ENCODE data around the gene NCAPD3.
A peak's percentile ranks its signal among the peaks of the same experiment; 100 is the strongest.

The NCAPD3 gene, protein sequence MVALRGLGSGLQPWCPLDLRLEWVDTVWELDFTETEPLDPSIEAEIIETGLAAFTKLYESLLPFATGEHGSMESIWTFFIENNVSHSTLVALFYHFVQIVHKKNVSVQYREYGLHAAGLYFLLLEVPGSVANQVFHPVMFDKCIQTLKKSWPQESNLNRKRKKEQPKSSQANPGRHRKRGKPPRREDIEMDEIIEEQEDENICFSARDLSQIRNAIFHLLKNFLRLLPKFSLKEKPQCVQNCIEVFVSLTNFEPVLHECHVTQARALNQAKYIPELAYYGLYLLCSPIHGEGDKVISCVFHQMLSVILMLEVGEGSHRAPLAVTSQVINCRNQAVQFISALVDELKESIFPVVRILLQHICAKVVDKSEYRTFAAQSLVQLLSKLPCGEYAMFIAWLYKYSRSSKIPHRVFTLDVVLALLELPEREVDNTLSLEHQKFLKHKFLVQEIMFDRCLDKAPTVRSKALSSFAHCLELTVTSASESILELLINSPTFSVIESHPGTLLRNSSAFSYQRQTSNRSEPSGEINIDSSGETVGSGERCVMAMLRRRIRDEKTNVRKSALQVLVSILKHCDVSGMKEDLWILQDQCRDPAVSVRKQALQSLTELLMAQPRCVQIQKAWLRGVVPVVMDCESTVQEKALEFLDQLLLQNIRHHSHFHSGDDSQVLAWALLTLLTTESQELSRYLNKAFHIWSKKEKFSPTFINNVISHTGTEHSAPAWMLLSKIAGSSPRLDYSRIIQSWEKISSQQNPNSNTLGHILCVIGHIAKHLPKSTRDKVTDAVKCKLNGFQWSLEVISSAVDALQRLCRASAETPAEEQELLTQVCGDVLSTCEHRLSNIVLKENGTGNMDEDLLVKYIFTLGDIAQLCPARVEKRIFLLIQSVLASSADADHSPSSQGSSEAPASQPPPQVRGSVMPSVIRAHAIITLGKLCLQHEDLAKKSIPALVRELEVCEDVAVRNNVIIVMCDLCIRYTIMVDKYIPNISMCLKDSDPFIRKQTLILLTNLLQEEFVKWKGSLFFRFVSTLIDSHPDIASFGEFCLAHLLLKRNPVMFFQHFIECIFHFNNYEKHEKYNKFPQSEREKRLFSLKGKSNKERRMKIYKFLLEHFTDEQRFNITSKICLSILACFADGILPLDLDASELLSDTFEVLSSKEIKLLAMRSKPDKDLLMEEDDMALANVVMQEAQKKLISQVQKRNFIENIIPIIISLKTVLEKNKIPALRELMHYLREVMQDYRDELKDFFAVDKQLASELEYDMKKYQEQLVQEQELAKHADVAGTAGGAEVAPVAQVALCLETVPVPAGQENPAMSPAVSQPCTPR (N-terminal part only)

GRCh38 chr11:134223836-134224709 lies at the start of gene NCAPD3, which contains the start of gene VPS26B:
Gene NCAPD3 (minus strand): TSS chr11:134223967. CDS start chr11:134223926, 41 bp downstream.
Gene VPS26B (plus strand): TSS chr11:134224671. CDS start chr11:134225123, 452 bp downstream.
- Histone ChIP-seq H3K9ac (ENCODE audit: low read length in 2 of 2) (peak within 1 kb of the TSS; percentile 87 to 94), H3K4me3 (ENCODE audit: low read length in 2 of 2) (peak within 1 kb of the TSS; percentile 86 to 96), H3K27me3 (ENCODE audit: control insufficient read depth in 1 of 2, insufficient read depth in 2 of 2, low read length in 2 of 2) (no peaks in the 10 kb centered on the region), H3K9me3 (ENCODE audit: control insufficient read depth in 2 of 2, low read length in 2 of 2) (no peaks in the 10 kb centered on the region), H3K36me3 (ENCODE audit: control insufficient read depth in 2 of 2, insufficient read depth in 2 of 2, low read length in 2 of 2) (peaks cover 0 to 3% of the 10 kb centered on the region in 2 donors), H3K4me1 (ENCODE audit: control insufficient read depth, insufficient read depth, low read length) (peaks cover 25% of the 10 kb centered on the region), H3K27ac (ENCODE audit: low read length) (peak within 1 kb of the TSS; percentile 93)

DNA sequence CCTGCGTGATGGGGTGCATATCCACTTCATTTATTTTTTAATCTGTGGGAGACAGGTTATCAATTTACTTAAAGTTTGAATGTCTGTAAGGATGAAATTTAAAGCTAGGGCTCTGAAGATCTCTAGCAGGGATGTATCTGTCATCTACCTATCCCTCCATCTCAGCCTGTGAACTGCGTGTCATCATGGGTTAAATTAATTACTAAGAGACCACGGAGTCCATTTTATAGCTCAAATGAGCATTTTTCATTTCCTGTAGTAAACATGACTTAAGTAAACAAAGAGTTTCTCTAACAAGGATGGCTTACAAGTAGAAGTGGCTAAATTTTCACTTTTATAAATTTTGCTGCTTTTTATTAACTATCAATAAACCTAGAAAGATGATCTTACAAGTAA lies 49.5 kb upstream of the NCAPD3 start:
- no peak overlapping the region for H3K4me3 ChIP-seq (ENCODE audit: low read length in 2 of 2)
- no peaks in the 10 kb centered on the region for H3K36me3 ChIP-seq (ENCODE audit: control insufficient read depth in 2 of 2, insufficient read depth in 2 of 2, low read length in 2 of 2)
- H3K9me3 ChIP-seq (ENCODE audit: control insufficient read depth in 2 of 2, low read length in 2 of 2), result peaks cover 0 to 3% of the 10 kb centered on the region in 2 donors
- peaks cover 15% of the 10 kb centered on the region for H3K4me1 ChIP-seq (ENCODE audit: control insufficient read depth, insufficient read depth, low read length)
- H3K9ac ChIP-seq (ENCODE audit: low read length in 2 of 2), result no peak overlapping the region
- H3K27ac ChIP-seq (ENCODE audit: low read length), result no peak overlapping the region
- H3K27me3 ChIP-seq (ENCODE audit: control insufficient read depth in 1 of 2, insufficient read depth in 2 of 2, low read length in 2 of 2), result peaks cover 50 to 67% of the 10 kb centered on the region in 2 donors

GRCh38 chr11:134272381-134273316 lies 48.9 kb upstream of the NCAPD3 start:
- H3K9me3 ChIP-seq (ENCODE audit: control insufficient read depth in 2 of 2, low read length in 2 of 2), result no peaks in the 10 kb centered on the region
- H3K27ac ChIP-seq (ENCODE audit: low read length), result no peak overlapping the region
- no peak overlapping the region for H3K4me3 ChIP-seq (ENCODE audit: low read length in 2 of 2)
- H3K27me3 ChIP-seq (ENCODE audit: control insufficient read depth in 1 of 2, insufficient read depth in 2 of 2, low read length in 2 of 2), result peaks cover 45 to 63% of the 10 kb centered on the region in 2 donors
- H3K36me3 ChIP-seq (ENCODE audit: control insufficient read depth in 2 of 2, insufficient read depth in 2 of 2, low read length in 2 of 2), result no peaks in the 10 kb centered on the region
- peaks cover 15% of the 10 kb centered on the region for H3K4me1 ChIP-seq (ENCODE audit: control insufficient read depth, insufficient read depth, low read length)
- no peak overlapping the region for H3K9ac ChIP-seq (ENCODE audit: low read length in 2 of 2)

DNA sequence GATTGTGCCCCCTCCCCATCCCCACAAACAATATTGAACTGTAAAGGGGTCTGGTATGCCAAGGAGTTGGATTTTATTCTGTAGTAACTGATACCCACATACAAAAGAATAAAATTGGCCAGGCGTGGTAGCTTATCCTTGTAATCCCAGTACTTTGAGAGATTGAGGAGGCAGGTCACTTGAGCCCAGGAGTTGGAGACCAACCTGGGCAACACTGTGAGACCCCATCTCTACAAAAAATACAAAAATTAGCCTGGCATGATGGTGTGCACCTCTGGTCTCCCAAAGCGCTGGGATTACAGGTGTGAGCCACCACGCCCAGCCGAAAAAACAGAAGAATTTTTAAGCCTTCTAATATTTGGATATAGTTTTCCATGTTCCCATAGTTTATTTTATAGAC lies 48.2 kb upstream of the NCAPD3 start:
- H3K9me3 ChIP-seq (ENCODE audit: control insufficient read depth in 2 of 2, low read length in 2 of 2), result no peaks in the 10 kb centered on the region
- peaks cover 15% of the 10 kb centered on the region for H3K4me1 ChIP-seq (ENCODE audit: control insufficient read depth, insufficient read depth, low read length)
- H3K27ac ChIP-seq (ENCODE audit: low read length), result no peak overlapping the region
- peaks cover 38 to 56% of the 10 kb centered on the region in 2 donors for H3K27me3 ChIP-seq (ENCODE audit: control insufficient read depth in 1 of 2, insufficient read depth in 2 of 2, low read length in 2 of 2)
- H3K9ac ChIP-seq (ENCODE audit: low read length in 2 of 2), result no peak overlapping the region
- no peak overlapping the region for H3K4me3 ChIP-seq (ENCODE audit: low read length in 2 of 2)
- no peaks in the 10 kb centered on the region for H3K36me3 ChIP-seq (ENCODE audit: control insufficient read depth in 2 of 2, insufficient read depth in 2 of 2, low read length in 2 of 2)

DNA sequence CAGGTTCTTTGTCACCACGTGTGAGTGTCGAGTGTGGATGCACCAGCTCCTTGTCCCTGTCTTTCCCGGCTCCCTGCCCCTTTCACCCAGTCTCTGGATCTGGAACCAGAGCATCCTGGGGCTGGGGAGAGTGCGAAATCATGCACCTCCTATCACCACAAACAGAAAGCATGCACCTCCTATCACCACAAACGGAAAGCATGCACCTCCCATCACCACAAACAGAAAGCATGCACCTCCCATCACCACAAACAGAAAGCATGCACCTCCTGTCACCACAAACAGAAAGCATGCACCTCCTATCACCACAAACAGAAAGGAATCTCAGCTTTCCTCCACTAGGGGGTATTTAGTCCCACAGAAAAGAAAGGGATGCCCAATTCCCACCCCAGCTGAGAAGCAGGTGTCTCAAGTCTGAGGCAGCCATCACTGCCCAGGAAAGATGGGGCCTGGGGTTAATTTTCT lies 46.5 kb upstream of the NCAPD3 start:
- Histone ChIP-seq H3K27me3 (ENCODE audit: control insufficient read depth in 1 of 2, insufficient read depth in 2 of 2, low read length in 2 of 2) (peaks cover 27 to 40% of the 10 kb centered on the region in 2 donors), H3K27ac (ENCODE audit: low read length) (no peak overlapping the region), H3K4me3 (ENCODE audit: low read length in 2 of 2) (no peak overlapping the region), H3K36me3 (ENCODE audit: control insufficient read depth in 2 of 2, insufficient read depth in 2 of 2, low read length in 2 of 2) (no peaks in the 10 kb centered on the region), H3K9ac (ENCODE audit: low read length in 2 of 2) (no peak overlapping the region), H3K4me1 (ENCODE audit: control insufficient read depth, insufficient read depth, low read length) (no peaks in the 10 kb centered on the region), H3K9me3 (ENCODE audit: control insufficient read depth in 2 of 2, low read length in 2 of 2) (no peaks in the 10 kb centered on the region)

- Histone ChIP-seq H3K4me1 (ENCODE audit: control insufficient read depth, insufficient read depth, low read length) (no peaks in the 10 kb centered on the region), H3K27ac (ENCODE audit: low read length) (no peak overlapping the region), H3K9ac (ENCODE audit: low read length in 2 of 2) (no peak overlapping the region), H3K4me3 (ENCODE audit: low read length in 2 of 2) (no peak overlapping the region), H3K36me3 (ENCODE audit: control insufficient read depth in 2 of 2, insufficient read depth in 2 of 2, low read length in 2 of 2) (peaks cover 3 to 12% of the 10 kb centered on the region in 2 donors), H3K9me3 (ENCODE audit: control insufficient read depth in 2 of 2, low read length in 2 of 2) (no peaks in the 10 kb centered on the region), H3K27me3 (ENCODE audit: control insufficient read depth in 1 of 2, insufficient read depth in 2 of 2, low read length in 2 of 2) (peaks cover 14 to 17% of the 10 kb centered on the region in 2 donors)
Observed at GRCh38 chr11:134267966-134268365, 44.2 kb upstream of the NCAPD3 start.

DNA sequence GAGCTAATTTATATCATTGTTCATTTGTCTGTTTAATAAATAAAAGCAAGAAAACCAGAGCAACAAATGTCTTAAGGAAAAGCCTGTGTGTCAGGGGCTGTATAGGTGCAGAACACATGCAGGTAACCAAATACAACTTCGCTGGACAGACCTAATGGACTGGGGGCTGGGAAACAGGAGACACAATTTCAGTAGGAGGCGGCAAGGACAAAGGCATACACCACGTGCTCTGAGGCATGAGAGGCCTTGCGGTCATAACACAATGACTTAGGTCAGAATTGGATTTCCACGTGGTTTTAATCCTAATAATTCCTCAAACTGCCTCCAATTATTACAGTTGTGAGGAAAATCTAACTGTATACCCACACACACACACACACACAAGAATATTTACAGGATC lies 43.7 kb upstream of the NCAPD3 start:
- no peak overlapping the region for H3K27ac ChIP-seq (ENCODE audit: low read length)
- no peaks in the 10 kb centered on the region for H3K9me3 ChIP-seq (ENCODE audit: control insufficient read depth in 2 of 2, low read length in 2 of 2)
- peaks cover 11 to 12% of the 10 kb centered on the region in 2 donors for H3K27me3 ChIP-seq (ENCODE audit: control insufficient read depth in 1 of 2, insufficient read depth in 2 of 2, low read length in 2 of 2)
- no peak overlapping the region for H3K9ac ChIP-seq (ENCODE audit: low read length in 2 of 2)
- peaks cover 7 to 13% of the 10 kb centered on the region in 2 donors for H3K36me3 ChIP-seq (ENCODE audit: control insufficient read depth in 2 of 2, insufficient read depth in 2 of 2, low read length in 2 of 2)
- H3K4me3 ChIP-seq (ENCODE audit: low read length in 2 of 2), result no peak overlapping the region
- no peaks in the 10 kb centered on the region for H3K4me1 ChIP-seq (ENCODE audit: control insufficient read depth, insufficient read depth, low read length)

- peaks cover 7 to 9% of the 10 kb centered on the region in 2 donors for H3K27me3 ChIP-seq (ENCODE audit: control insufficient read depth in 1 of 2, insufficient read depth in 2 of 2, low read length in 2 of 2)
- no peak overlapping the region for H3K27ac ChIP-seq (ENCODE audit: low read length)
- no peak overlapping the region for H3K4me3 ChIP-seq (ENCODE audit: low read length in 2 of 2)
- no peaks in the 10 kb centered on the region for H3K4me1 ChIP-seq (ENCODE audit: control insufficient read depth, insufficient read depth, low read length)
- peaks cover 13 to 15% of the 10 kb centered on the region in 2 donors for H3K36me3 ChIP-seq (ENCODE audit: control insufficient read depth in 2 of 2, insufficient read depth in 2 of 2, low read length in 2 of 2)
- no peak overlapping the region for H3K9ac ChIP-seq (ENCODE audit: low read length in 2 of 2)
- no peaks in the 10 kb centered on the region for H3K9me3 ChIP-seq (ENCODE audit: control insufficient read depth in 2 of 2, low read length in 2 of 2)
Observed at GRCh38 chr11:134266841-134267251, 43.1 kb upstream of the NCAPD3 start.

GRCh38 chr11:134266440-134266839 lies 42.7 kb upstream of the NCAPD3 start:
- no peaks in the 10 kb centered on the region for H3K9me3 ChIP-seq (ENCODE audit: control insufficient read depth in 2 of 2, low read length in 2 of 2)
- peaks cover 4 to 6% of the 10 kb centered on the region in 2 donors for H3K27me3 ChIP-seq (ENCODE audit: control insufficient read depth in 1 of 2, insufficient read depth in 2 of 2, low read length in 2 of 2)
- H3K9ac ChIP-seq (ENCODE audit: low read length in 2 of 2), result no peak overlapping the region
- H3K36me3 ChIP-seq (ENCODE audit: control insufficient read depth in 2 of 2, insufficient read depth in 2 of 2, low read length in 2 of 2), result peaks cover 17 to 20% of the 10 kb centered on the region in 2 donors
- no peak overlapping the region for H3K27ac ChIP-seq (ENCODE audit: low read length)
- no peak overlapping the region for H3K4me3 ChIP-seq (ENCODE audit: low read length in 2 of 2)
- H3K4me1 ChIP-seq (ENCODE audit: control insufficient read depth, insufficient read depth, low read length), result no peaks in the 10 kb centered on the region

All from stomach smooth muscle (tissue), 2 donors.